GM12874 (cell line): ENCODE results near the gene SERPINB10.

ENCODE experiments used
- CTCF ChIP-seq: IDR thresholded peaks from 2 replicates; pipeline ENCODE4 v1.5.1; 2011; ENCODE audit warnings: low read depth, mild to moderate bottlenecking, control low read depth, low read length, moderate library complexity; ENCODE audit not compliant: insufficient read depth

Gene SERPINB10

GRCh38 chr18:63905361-63905760 is 2.4 kb upstream of the SERPINB10 start:
- TF ChIP-seq CTCF: no peak

GRCh38 chr18:63906056-63906455 is 1.7 kb upstream of the SERPINB10 start:
- TF ChIP-seq CTCF: no peak

GRCh38 chr18:63908858-63909257 is 1.1 kb downstream of the SERPINB10 start:
- TF ChIP-seq CTCF: no peak

- TF ChIP-seq CTCF: no peak
Measured at GRCh38 chr18:63909870-63910269, 2.1 kb downstream of the SERPINB10 start.

GRCh38 chr18:63917817-63918216 is 10.1 kb downstream of the SERPINB10 start:
- TF ChIP-seq CTCF: no peak

- TF ChIP-seq CTCF: no peak
Measured at GRCh38 chr18:63922049-63922448, 14.3 kb downstream of the SERPINB10 start.

- TF ChIP-seq CTCF: no peak
Measured at GRCh38 chr18:63924551-63924950, 16.8 kb downstream of the SERPINB10 start.

GRCh38 chr18:63928331-63928730 is 20.6 kb downstream of the SERPINB10 start:
- TF ChIP-seq CTCF: no peak
